Limb (tissue), 2 donors: Measurements from ENCODE around the gene GOLGA6B.
"Not testable (repeated sequence)": the region's sequence is repeated elsewhere in the genome, so short reads cannot be mapped to it uniquely, and the experiment has no call there.

ENCODE experiments used
- DNase-seq, 2 donors: peaks; one replicate each; pipeline ENCODE4 v3.0.0-alpha.2; 2016; ENCODE audit errors: extremely low spot score in 2 of 2

Gene GOLGA6B

GRCh38 chr15:72663931-72664330, 9.4 kb downstream of the GOLGA6B start:
- not testable (repeated sequence) for DNase-seq

DNA sequence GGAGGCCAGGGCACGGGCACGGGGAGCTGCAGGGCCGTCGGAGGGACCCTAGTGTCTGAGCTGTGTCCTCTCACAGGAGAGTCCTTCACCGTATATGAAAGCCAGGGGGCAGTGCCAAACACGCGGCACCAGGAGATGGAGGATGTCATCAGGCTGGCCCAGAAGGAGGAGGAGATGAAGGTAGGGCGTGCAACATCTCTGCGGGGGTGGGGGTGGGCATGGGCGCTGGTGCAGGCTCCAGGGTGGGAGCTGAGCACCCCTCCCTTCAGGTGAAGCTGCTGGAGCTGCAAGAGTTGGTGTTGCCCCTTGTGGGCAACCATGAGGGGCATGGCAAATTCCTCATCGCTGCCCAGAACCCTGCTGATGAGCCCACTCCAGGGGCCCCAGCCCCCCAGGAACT, 11.2 kb downstream of the GOLGA6B start:
- not testable (repeated sequence) for DNase-seq

GRCh38 chr15:72669803-72670202, 15.3 kb downstream of the GOLGA6B start:
- DNase-seq = not testable (repeated sequence)

GRCh38 chr15:72670656-72671352, 16.3 kb downstream of the GOLGA6B start:
- peak; percentile 18 to 75 for DNase-seq

DNA sequence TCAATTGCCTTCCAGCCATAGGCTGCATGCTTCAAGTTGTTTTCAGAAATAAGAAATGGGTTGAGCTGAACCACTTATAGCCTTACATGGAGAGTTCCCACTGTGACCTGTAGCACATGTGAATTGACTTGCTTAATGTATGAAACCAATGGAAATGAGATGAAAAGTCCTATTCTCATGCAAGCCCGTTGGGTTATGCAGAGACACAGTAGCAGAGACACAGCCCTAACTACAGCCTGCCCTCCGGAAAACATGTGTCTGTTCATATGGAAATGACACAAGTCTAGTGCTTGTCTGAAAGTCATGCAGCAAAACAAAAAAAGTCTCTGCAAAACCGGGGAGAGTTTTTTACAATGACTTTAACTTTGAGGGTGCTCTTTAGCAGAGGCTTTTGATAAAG, 17.0 kb downstream of the GOLGA6B start:
- DNase-seq = no peak

DNA sequence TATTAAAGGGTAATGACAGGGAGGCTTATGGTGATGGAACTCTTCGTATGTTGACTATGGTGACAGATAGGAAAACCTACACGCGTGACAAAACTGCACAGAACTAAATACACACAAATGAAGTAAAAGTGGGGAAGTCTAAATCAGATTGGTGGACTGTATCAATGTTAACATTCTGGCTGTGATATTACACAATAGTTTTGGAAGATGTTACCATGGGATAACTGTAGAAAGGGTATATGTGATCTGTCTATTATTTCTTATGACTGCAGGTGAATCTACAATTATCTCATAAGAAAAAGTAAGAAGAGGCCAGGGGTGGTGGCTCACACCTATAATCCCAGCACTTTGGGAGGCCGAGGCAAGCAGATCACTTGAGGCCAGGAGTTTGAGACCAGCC, 22.3 kb downstream of the GOLGA6B start:
- DNase-seq = no peak

GRCh38 chr15:72680931-72681330, 26.4 kb downstream of the GOLGA6B start:
- DNase-seq = no peak

- no peak for DNase-seq
Observed at GRCh38 chr15:72682772-72683171, 28.3 kb downstream of the GOLGA6B start.

DNA sequence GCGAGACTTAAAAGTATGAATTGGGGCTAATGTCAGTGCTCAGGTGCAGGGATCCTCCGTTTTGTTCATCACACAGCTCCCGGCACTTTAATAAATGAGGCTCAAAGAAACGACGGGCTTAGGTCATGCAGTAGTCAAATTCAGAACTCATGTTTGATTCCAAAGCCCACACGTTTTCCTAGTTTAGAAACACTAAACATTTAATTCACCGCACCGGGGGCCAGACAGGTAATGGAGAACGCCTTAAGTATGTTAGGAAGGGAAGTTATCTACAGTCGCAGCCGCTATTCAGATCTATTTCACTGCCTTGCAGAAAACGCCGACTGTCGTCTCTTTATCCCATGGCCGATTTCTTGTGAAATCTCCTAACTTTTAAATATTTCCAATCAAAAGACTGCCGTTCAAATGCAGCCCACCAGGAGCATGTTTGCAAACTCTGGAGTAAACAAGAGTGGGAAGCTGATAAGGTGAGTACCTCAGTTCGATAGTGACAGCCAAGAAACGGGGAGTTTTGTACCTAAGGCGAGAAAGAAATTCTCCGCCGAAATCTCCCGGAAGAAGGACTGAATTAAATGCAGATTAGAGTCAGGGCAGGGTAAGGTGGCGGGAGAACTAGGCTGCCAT, 30.9 kb downstream of the GOLGA6B start:
- DNase-seq = no peak

GRCh38 chr15:72685925-72686794, 31.7 kb downstream of the GOLGA6B start, which contains the start of the genes BBS4 and HIGD2B:
Gene BBS4 (plus strand): TSS chr15:72686207. CDS start chr15:72686228, 21 bp downstream.
Gene HIGD2B (minus strand): TSS chr15:72686182. CDS start chr15:72676374, 9,808 bp downstream.
- peak; percentile 93 to 94 for DNase-seq

- no peak for DNase-seq
Observed at GRCh38 chr15:72688697-72689096, 34.2 kb downstream of the GOLGA6B start.

DNA sequence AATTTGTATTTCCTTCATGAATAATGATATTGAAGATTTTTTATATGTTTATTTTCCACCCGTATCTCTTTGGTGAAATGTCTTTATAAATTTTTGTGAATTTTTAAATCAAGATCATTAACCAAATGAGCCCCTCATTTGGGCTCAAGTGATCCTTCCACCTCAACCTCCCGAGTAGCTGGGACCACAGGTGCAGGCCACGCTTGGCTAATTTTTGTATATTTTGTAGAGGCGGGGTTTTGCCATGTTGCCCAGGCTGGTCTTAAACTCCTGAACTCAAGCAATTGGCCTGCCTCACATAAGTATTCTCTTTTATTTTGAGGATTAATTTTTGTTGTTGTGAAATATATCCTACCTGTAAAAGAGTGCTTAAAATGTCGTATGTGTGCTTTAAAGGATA, 36.4 kb downstream of the GOLGA6B start:
- no peak for DNase-seq

DNA sequence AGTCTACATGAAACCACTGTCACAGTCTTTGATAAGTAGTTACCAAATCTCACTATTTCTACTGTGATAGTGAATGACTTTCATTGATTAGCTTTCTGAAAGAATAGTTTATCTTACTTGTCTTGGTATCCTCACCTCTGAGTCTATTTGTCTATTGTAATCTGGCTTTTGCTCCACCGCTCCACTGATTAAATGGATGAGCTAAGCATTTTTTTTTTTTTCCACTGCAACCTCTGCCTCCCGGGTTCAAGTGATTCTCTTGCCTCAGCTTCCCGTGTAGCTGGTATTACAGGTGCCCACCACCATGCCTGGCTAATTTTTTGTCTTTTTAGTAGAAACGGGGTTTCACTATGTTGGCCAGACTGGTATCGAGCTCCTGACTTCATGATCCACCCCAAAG, 44.4 kb downstream of the GOLGA6B start:
- no peak for DNase-seq

DNA sequence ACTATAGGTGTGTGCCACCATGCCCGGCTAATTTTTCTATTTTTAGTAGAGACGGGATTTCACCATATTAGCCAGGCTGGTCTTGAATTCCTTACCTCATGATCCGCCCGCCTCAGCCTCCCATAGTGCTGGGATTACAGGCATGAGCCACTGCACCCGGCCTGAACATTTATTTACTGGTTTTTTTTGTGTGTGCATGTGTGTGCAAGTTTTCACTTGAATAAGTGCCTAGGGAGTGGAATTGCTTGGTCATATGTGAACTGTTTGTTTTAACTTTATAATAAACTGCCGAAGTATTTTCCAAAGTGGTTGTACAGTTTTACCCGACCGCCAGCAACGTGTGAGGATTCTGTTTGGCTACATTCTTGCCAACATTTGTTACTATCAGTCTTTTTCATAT, 45.6 kb downstream of the GOLGA6B start:
- no peak for DNase-seq

DNA sequence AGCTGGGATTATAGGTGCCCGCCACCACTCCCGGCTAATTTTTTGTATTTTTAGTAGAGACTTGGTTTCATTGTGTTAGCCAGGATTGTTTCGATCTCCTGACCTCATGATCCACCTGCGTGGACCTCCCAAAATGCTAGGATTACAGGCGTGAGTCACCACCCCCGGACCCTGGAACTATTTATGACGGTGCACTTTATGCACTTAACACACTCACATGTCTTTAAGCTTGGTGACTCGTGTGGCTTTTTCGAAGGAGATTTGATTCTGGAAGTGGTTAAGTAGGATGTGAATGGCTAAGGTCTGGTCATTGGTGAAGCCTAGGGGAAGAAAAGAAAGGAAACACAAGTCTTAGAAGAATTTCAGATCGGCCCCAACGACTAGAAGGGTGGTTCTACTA, 51.8 kb downstream of the GOLGA6B start:
- no peak for DNase-seq

DNA sequence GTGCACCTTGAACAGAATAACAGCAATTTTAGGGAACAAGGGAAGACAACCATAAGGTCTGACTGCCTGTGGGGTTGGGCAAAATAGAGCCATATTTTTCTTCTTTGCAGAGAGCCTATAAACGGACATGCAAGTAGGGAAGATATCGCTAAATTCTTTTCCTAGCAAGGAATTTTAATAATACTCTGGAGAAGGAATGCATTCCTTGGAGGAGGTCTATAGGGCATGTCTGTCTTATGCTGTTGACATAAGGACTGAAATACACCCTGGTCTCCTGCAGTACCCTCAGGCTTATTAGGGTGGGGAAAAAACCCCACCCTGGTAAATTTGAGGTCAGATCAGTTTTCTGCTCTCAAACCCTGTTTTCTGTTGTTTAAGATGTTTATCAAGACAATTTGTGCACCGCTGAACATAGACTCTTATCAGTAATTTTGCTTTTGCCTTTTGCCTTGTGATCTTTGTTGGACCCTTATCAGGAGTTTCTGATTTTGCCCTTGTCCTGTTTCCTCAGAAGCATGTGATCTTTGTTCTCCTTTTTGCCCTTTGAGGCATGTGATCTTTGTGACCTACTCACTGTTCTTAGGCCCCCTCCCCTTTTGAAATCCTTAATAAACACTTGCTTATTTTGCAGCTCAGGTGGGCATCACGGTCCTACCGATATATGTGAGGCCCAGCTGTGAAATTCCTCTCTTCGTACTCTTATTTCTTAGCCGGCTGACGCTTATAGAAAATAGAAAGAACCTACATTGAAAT, 54.2 kb downstream of the GOLGA6B start:
- DNase-seq = not testable (repeated sequence)
